GM21381 (cell line): ENCODE measurements around the gene USP7.
A peak's percentile ranks its signal among the peaks of the same experiment; 100 is the strongest.

Source experiments
- ATAC-seq: cut with Tn5 transposase; IDR thresholded peaks from one replicate; pipeline ENCODE4 v1.9.1; 2021; ENCODE audit warnings: mild to moderate bottlenecking, moderate library complexity; ENCODE audit not compliant: unreplicated experiment

The USP7 gene

GRCh38 chr16:8953064-8953463 lies 10.6 kb downstream of the USP7 start:
- no peak for ATAC-seq

- ATAC-seq, result no peak
Measured at GRCh38 chr16:8952281-8952751, 11.4 kb downstream of the USP7 start.

- peak; percentile 40 for ATAC-seq
Measured at GRCh38 chr16:8951447-8952280, 12.0 kb downstream of the USP7 start.

- no peak for ATAC-seq
Measured at GRCh38 chr16:8950580-8951077, 13.1 kb downstream of the USP7 start.

- ATAC-seq, result no peak
Measured at GRCh38 chr16:8949536-8950418, 13.9 kb downstream of the USP7 start.

GRCh38 chr16:8948831-8949230 lies 14.9 kb downstream of the USP7 start:
- no peak for ATAC-seq

GRCh38 chr16:8948069-8948593 lies 15.6 kb downstream of the USP7 start:
- no peak for ATAC-seq

GRCh38 chr16:8946544-8946943 lies 17.2 kb downstream of the USP7 start:
- ATAC-seq, result no peak

- no peak for ATAC-seq
Measured at GRCh38 chr16:8945626-8946296, 17.9 kb downstream of the USP7 start.

GRCh38 chr16:8943966-8944759 lies 19.5 kb downstream of the USP7 start:
- peak; percentile 72 for ATAC-seq

GRCh38 chr16:8943001-8943763 lies 20.5 kb downstream of the USP7 start:
- no peak for ATAC-seq

GRCh38 chr16:8941718-8942344 lies 21.9 kb downstream of the USP7 start:
- no peak for ATAC-seq

GRCh38 chr16:8937803-8938202 lies 25.9 kb downstream of the USP7 start:
- no peak for ATAC-seq

- ATAC-seq, result peak; percentile 74
Measured at GRCh38 chr16:8936421-8936820, 27.3 kb downstream of the USP7 start.

- no peak for ATAC-seq
Measured at GRCh38 chr16:8935989-8936388, 27.7 kb downstream of the USP7 start.

- no peak for ATAC-seq
Measured at GRCh38 chr16:8934601-8935000, 29.1 kb downstream of the USP7 start.

GRCh38 chr16:8931859-8932258 lies 31.8 kb downstream of the USP7 start:
- ATAC-seq, result no peak

GRCh38 chr16:8929086-8929748 lies 34.5 kb downstream of the USP7 start:
- no peak for ATAC-seq
